ENCODE measurements around the gene SH2D3C.

SH2D3C gene

GRCh38 chr9:127805620-127806019 is 27.2 kb upstream of the SH2D3C start:
- no peak for DNase-seq

GRCh38 chr9:127803507-127804352 is 25.3 kb upstream of the SH2D3C start:
- DNase-seq, result peak in 1 of 2 experiments; percentile 25

- DNase-seq, result peak; percentile 70 to 73
These were observed 24.3 kb upstream of the SH2D3C start, which contains the start of gene FPGS for GRCh38 chr9:127802576-127803443. Gene FPGS, plus strand, starts transcription at chr9:127802882. Its CDS starts 43 bp downstream, at chr9:127802925.

- DNase-seq, result no peak
These were observed 23.6 kb upstream of the SH2D3C start for GRCh38 chr9:127801955-127802575.

GRCh38 chr9:127796852-127797370 is 18.4 kb upstream of the SH2D3C start:
- DNase-seq, result no peak

GRCh38 chr9:127796225-127796813 is 17.9 kb upstream of the SH2D3C start:
- no peak for DNase-seq

- no peak for DNase-seq
These were observed 15.7 kb upstream of the SH2D3C start for GRCh38 chr9:127794001-127794791.

- no peak for DNase-seq
These were observed 14.7 kb upstream of the SH2D3C start for GRCh38 chr9:127793093-127793708.

- DNase-seq, result no peak
These were observed 14.1 kb upstream of the SH2D3C start for GRCh38 chr9:127792417-127793031.

GRCh38 chr9:127791085-127791484 is 12.6 kb upstream of the SH2D3C start:
- no peak for DNase-seq

- DNase-seq, result no peak
These were observed 11.8 kb upstream of the SH2D3C start for GRCh38 chr9:127790094-127790855.

- DNase-seq, result no peak
These were observed 10.7 kb upstream of the SH2D3C start for GRCh38 chr9:127789179-127789578.

GRCh38 chr9:127788337-127789011 is 10.0 kb upstream of the SH2D3C start:
- DNase-seq, result peak; percentile 33 to 52

- no peak for DNase-seq
These were observed 8.3 kb upstream of the SH2D3C start for GRCh38 chr9:127786773-127787104.

- DNase-seq, result peak; percentile 88 to 90
These were observed 7.7 kb upstream of the SH2D3C start, which contains the start of gene CDK9 for GRCh38 chr9:127785933-127786772. Gene CDK9, plus strand, starts transcription at chr9:127786034. Its CDS starts 115 bp downstream, at chr9:127786149.

- peak; percentile 84 to 87 for DNase-seq
These were observed 6.8 kb upstream of the SH2D3C start for GRCh38 chr9:127785023-127785932.
